Astrocyte (in vitro differentiated cells and primary cell): ENCODE results near the gene BOLL. TPM values are rescaled to one million over a fixed set of nuclear protein-coding genes. Genes with fewer than 3 reads are reported as not detected.

Source experiments
- DNase-seq: peaks from one replicate; pipeline ENCODE4 v3.0.0-alpha.2; 2010; ENCODE audit warnings: low read depth
- FAIRE-seq: peaks from 2 replicates; lab custom pipeline; 2011; peaks lifted over from hg19 to GRCh38; lab: Jason Lieb, UNC
- H2AFZ ChIP-seq: 2 replicates; pipeline ENCODE4 v1.6.0; 2012; ENCODE audit warnings: low read depth, low read length, inconsistent platforms
- H3K27ac ChIP-seq: 2 replicates; pipeline ENCODE4 v1.5.1; 2011; ENCODE audit warnings: low read depth, low read length, inconsistent platforms
- H3K27me3 ChIP-seq: 2 replicates; pipeline ENCODE4 v1.6.0; 2011; ENCODE audit warnings: low read length, inconsistent platforms; ENCODE audit not compliant: insufficient read depth
- H3K36me3 ChIP-seq: 2 replicates; pipeline ENCODE4 v1.5.1; 2011; ENCODE audit warnings: low read length, inconsistent platforms; ENCODE audit not compliant: insufficient read depth
- H3K4me1 ChIP-seq: 2 replicates; pipeline ENCODE4 v1.5.1; 2011; ENCODE audit warnings: low read length, inconsistent platforms; ENCODE audit not compliant: insufficient read depth
- H3K4me2 ChIP-seq: 2 replicates; pipeline ENCODE4 v1.6.0; 2012; ENCODE audit warnings: low read length, inconsistent platforms
- H3K4me3 ChIP-seq: 2 replicates; pipeline ENCODE4 v1.5.1; 2011; ENCODE audit warnings: low read depth, mild to moderate bottlenecking, low read length, inconsistent platforms; ENCODE audit not compliant: insufficient read depth
- H3K79me2 ChIP-seq: 2 replicates; pipeline ENCODE4 v1.6.0; 2012; ENCODE audit warnings: mild to moderate bottlenecking, low read length, inconsistent platforms; ENCODE audit not compliant: insufficient read depth
- H3K9ac ChIP-seq: 2 replicates; pipeline ENCODE4 v1.6.0; 2012; ENCODE audit warnings: mild to moderate bottlenecking, low read length, inconsistent platforms
- H3K9me3 ChIP-seq: 2 replicates; pipeline ENCODE4 v1.5.1; 2012; ENCODE audit warnings: low read depth, mild to moderate bottlenecking, low read length, inconsistent platforms; ENCODE audit not compliant: insufficient read depth
- H4K20me1 ChIP-seq: 2 replicates; pipeline ENCODE4 v1.6.0; 2012; ENCODE audit warnings: low read length, inconsistent platforms; ENCODE audit not compliant: insufficient read depth
- H3K27ac Mint-ChIP-seq: one replicate; pipeline ENCODE4 v1.8.0; 2021; ENCODE audit warnings: mild to moderate bottlenecking, mixed read lengths; ENCODE audit not compliant: unreplicated experiment
- H3K27me3 Mint-ChIP-seq: one replicate; pipeline ENCODE4 v1.8.0; 2021; ENCODE audit warnings: low read depth, mixed read lengths; ENCODE audit not compliant: unreplicated experiment
- H3K36me3 Mint-ChIP-seq: one replicate; pipeline ENCODE4 v1.8.0; 2021; ENCODE audit warnings: low read depth, mixed read lengths; ENCODE audit not compliant: unreplicated experiment
- H3K4me1 Mint-ChIP-seq: one replicate; pipeline ENCODE4 v1.8.0; 2021; ENCODE audit warnings: low read depth, mixed read lengths; ENCODE audit not compliant: unreplicated experiment
- H3K4me3 Mint-ChIP-seq: one replicate; pipeline ENCODE4 v1.8.0; 2021; ENCODE audit warnings: mild to moderate bottlenecking, moderate library complexity, mixed read lengths; ENCODE audit not compliant: unreplicated experiment
- H3K9me3 Mint-ChIP-seq: one replicate; pipeline ENCODE4 v1.8.0; 2021; ENCODE audit warnings: mild to moderate bottlenecking, mixed read lengths; ENCODE audit not compliant: unreplicated experiment
- EZH2 ChIP-seq: IDR thresholded peaks from 2 replicates; pipeline ENCODE4 v1.6.1; 2012; ENCODE audit warnings: mild to moderate bottlenecking, low read length, inconsistent platforms; ENCODE audit not compliant: insufficient read depth
- total RNA-seq: library from RNA; stranded (reverse); gene quantifications from 2 replicates; pipeline ENCODE4 v1.2.1, GENCODE V29; 2021
- TF ChIP-seq, protein P1 (sequence below): IDR thresholded peaks from 2 replicates; pipeline ENCODE4 v1.5.1; 2011; ENCODE audit warnings: low read depth, mild to moderate bottlenecking, inconsistent platforms, low read length, moderate library complexity; ENCODE audit not compliant: insufficient read depth

Gene BOLL
- total RNA-seq, 1 donor from 2014 or later = not detected

DNA sequence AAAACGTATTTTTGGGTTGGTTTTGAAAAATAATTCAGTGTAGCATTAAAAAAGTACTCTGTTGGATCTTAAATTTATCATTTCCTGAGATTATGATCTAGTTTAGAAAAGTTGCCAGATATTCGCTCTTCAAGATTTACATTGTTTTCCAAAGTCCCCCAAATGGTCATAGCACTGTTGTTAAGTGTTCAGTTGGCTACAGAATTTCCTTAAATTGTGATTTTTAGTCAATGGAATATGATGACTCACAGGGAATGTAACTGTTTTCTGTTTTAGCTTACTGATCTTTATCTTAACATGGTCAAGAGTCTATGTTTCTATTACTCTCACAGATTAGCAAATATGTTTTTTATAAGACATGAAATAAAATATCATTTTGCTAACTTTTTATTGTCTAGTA, 42.5 kb upstream of the BOLL start:
- DNase-seq (peak; percentile 26), FAIRE-seq (no peak)
- no peaks in the 10 kb centered on the region for H3K36me3 ChIP-seq
- H3K9me3 ChIP-seq = no peaks in the 10 kb centered on the region
- no peak overlapping the region for H3K4me3 ChIP-seq
- no peak for TF ChIP-seq EZH2
- TF ChIP-seq, protein P1, sequence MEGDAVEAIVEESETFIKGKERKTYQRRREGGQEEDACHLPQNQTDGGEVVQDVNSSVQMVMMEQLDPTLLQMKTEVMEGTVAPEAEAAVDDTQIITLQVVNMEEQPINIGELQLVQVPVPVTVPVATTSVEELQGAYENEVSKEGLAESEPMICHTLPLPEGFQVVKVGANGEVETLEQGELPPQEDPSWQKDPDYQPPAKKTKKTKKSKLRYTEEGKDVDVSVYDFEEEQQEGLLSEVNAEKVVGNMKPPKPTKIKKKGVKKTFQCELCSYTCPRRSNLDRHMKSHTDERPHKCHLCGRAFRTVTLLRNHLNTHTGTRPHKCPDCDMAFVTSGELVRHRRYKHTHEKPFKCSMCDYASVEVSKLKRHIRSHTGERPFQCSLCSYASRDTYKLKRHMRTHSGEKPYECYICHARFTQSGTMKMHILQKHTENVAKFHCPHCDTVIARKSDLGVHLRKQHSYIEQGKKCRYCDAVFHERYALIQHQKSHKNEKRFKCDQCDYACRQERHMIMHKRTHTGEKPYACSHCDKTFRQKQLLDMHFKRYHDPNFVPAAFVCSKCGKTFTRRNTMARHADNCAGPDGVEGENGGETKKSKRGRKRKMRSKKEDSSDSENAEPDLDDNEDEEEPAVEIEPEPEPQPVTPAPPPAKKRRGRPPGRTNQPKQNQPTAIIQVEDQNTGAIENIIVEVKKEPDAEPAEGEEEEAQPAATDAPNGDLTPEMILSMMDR = no peak
- H3K9ac ChIP-seq = no peak overlapping the region
- H3K27ac ChIP-seq = no peak overlapping the region
- no peaks in the 10 kb centered on the region for H3K27me3 ChIP-seq
- no peak overlapping the region for H3K27ac Mint-ChIP-seq
- H3K79me2 ChIP-seq = no peaks in the 10 kb centered on the region
- H3K27me3 Mint-ChIP-seq = no peaks in the 10 kb centered on the region
- peaks cover 3% of the 10 kb centered on the region for H3K4me1 Mint-ChIP-seq
- H2AFZ ChIP-seq = no peak overlapping the region
- H3K4me2 ChIP-seq = no peak overlapping the region
- H3K9me3 Mint-ChIP-seq = peaks cover 6% of the 10 kb centered on the region
- H3K36me3 Mint-ChIP-seq = peaks cover 2% of the 10 kb centered on the region
- no peak overlapping the region for H3K4me3 Mint-ChIP-seq
- no peaks in the 10 kb centered on the region for H3K4me1 ChIP-seq
- no peaks in the 10 kb centered on the region for H4K20me1 ChIP-seq

DNA sequence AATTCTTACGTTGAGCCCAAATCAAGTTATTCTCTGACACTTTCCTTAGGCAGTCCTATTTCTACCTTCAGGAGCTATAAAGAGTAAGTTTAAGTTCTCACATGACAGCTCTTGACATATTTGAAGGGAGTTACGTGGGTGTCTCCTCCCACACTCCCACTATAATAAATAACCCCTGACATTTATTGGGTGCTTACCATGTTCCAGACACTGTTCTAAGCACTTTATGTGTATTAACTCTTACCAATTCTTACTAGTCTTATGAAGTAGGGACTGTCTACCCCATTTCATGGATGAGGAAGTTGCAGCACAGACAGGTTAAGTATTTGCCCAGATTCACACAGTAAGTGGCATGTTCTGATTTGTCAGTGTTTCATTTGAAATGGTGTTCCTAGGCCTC, 37.2 kb upstream of the BOLL start:
- Histone ChIP-seq H3K79me2 (no peaks in the 10 kb centered on the region), H4K20me1 (no peaks in the 10 kb centered on the region), H3K36me3 (no peaks in the 10 kb centered on the region), H3K9me3 (no peaks in the 10 kb centered on the region), H3K4me2 (no peak overlapping the region), H3K27me3 (no peaks in the 10 kb centered on the region), H3K4me3 (no peak overlapping the region), H3K27ac (no peak overlapping the region), H3K4me1 (no peaks in the 10 kb centered on the region), H3K9ac (no peak overlapping the region), H2AFZ (no peak overlapping the region)
- no peak for TF ChIP-seq EZH2
- TF ChIP-seq, protein P1 = no peak
- Mint-ChIP-seq H3K4me3 (no peak overlapping the region), H3K27ac (no peak overlapping the region), H3K27me3 (peaks cover 5% of the 10 kb centered on the region), H3K9me3 (no peaks in the 10 kb centered on the region), H3K36me3 (peaks cover 2% of the 10 kb centered on the region), H3K4me1 (no peaks in the 10 kb centered on the region)
- DNase-seq (no peak), FAIRE-seq (no peak)

DNA sequence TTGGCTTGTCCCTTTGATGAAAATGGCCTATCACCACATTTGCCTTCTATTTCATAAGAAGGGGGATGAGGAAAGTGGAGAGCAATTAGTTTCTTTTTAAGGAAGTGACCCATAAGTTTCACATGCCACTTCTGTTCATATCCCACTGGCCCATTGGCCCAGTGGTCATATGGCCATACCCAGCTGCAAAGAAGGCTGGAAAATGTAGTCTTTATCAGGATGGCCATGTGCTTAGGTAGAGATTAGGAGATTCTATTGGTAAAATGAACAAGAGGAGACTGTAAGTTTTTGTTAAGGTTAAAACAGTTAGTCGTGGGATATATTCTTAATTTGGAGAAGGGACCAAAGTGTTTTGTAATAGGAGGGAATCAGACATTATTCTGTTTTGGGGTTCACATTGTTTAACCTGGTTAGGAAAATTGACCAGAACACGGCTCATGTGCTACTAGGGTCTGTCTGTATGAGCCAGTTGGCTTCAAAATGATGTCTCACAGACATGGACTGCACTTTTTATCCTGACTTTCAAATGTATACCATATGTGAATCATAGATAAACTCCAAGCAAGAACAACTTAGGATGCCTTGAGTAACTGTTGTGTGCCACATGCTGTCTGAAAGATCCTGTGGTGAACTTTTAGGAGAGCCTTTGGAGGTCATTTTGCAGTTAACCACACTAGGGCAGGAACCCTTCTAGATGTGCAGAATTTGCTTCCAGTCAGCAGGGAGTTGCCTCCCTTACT, 36.6 kb upstream of the BOLL start:
- Histone ChIP-seq H3K4me1 (no peaks in the 10 kb centered on the region), H3K9me3 (no peaks in the 10 kb centered on the region), H3K36me3 (no peaks in the 10 kb centered on the region), H3K27me3 (no peaks in the 10 kb centered on the region), H3K79me2 (no peaks in the 10 kb centered on the region), H4K20me1 (no peaks in the 10 kb centered on the region), H3K27ac (no peak overlapping the region), H2AFZ (no peak overlapping the region), H3K9ac (no peak overlapping the region), H3K4me2 (no peak overlapping the region), H3K4me3 (no peak overlapping the region)
- Mint-ChIP-seq H3K36me3 (peaks cover 2% of the 10 kb centered on the region), H3K27me3 (peaks cover 5% of the 10 kb centered on the region), H3K4me1 (no peaks in the 10 kb centered on the region), H3K4me3 (no peak overlapping the region), H3K27ac (no peak overlapping the region), H3K9me3 (no peaks in the 10 kb centered on the region)
- DNase-seq (no peak), FAIRE-seq (no peak)
- no peak for TF ChIP-seq EZH2
- TF ChIP-seq, protein P1 = no peak
